Measurements from ENCODE around the gene MRPS18B.

DNA sequence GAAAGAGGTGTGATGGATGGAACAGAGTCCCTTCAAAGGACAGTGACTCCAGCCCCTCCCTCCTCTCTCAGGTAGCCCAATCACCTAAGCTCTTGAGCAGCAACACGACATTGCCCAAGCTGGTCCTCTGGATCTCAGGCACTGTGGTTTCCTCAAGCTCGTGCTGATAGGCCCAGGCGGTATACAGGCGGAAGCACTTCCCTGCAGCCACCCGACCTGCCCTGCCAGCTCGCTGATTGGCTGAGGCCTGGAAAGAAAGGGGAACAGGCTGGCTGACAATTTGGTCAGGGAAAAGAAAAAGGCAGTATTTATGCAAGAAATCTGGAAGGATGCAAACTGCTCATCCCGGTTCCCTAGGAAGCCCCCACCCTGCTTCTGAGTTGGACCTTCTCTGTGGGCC, 38.9 kb downstream of the MRPS18B start:
- TF ChIP-seq MXI1 (IDR thresholded peaks at IDR 0.05; ENCODE audit: borderline replicate concordance, low read depth, low read length): no peak
- TF ChIP-seq, protein P1, sequence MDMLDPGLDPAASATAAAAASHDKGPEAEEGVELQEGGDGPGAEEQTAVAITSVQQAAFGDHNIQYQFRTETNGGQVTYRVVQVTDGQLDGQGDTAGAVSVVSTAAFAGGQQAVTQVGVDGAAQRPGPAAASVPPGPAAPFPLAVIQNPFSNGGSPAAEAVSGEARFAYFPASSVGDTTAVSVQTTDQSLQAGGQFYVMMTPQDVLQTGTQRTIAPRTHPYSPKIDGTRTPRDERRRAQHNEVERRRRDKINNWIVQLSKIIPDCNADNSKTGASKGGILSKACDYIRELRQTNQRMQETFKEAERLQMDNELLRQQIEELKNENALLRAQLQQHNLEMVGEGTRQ (IDR thresholded peaks at IDR 0.05; ENCODE audit: low read depth, low read length): no peak
- TF ChIP-seq, protein P1 (CRISPR knock-in tag; IDR thresholded peaks at IDR 0.05; ENCODE audit: borderline replicate concordance): no peak
- no peak for TF ChIP-seq HMGA1 (CRISPR knock-in tag; conservative IDR thresholded peaks at IDR 0.05)
- no peak for TF ChIP-seq ARNT (IDR thresholded peaks at IDR 0.05)
- TF ChIP-seq, protein P2, sequence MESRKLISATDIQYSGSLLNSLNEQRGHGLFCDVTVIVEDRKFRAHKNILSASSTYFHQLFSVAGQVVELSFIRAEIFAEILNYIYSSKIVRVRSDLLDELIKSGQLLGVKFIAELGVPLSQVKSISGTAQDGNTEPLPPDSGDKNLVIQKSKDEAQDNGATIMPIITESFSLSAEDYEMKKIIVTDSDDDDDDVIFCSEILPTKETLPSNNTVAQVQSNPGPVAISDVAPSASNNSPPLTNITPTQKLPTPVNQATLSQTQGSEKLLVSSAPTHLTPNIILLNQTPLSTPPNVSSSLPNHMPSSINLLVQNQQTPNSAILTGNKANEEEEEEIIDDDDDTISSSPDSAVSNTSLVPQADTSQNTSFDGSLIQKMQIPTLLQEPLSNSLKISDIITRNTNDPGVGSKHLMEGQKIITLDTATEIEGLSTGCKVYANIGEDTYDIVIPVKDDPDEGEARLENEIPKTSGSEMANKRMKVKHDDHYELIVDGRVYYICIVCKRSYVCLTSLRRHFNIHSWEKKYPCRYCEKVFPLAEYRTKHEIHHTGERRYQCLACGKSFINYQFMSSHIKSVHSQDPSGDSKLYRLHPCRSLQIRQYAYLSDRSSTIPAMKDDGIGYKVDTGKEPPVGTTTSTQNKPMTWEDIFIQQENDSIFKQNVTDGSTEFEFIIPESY (CRISPR knock-in tag; IDR thresholded peaks at IDR 0.05): peak; percentile 56; the same call in 1 of the 2 replicates
- TF ChIP-seq, protein P3, sequence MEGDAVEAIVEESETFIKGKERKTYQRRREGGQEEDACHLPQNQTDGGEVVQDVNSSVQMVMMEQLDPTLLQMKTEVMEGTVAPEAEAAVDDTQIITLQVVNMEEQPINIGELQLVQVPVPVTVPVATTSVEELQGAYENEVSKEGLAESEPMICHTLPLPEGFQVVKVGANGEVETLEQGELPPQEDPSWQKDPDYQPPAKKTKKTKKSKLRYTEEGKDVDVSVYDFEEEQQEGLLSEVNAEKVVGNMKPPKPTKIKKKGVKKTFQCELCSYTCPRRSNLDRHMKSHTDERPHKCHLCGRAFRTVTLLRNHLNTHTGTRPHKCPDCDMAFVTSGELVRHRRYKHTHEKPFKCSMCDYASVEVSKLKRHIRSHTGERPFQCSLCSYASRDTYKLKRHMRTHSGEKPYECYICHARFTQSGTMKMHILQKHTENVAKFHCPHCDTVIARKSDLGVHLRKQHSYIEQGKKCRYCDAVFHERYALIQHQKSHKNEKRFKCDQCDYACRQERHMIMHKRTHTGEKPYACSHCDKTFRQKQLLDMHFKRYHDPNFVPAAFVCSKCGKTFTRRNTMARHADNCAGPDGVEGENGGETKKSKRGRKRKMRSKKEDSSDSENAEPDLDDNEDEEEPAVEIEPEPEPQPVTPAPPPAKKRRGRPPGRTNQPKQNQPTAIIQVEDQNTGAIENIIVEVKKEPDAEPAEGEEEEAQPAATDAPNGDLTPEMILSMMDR (CRISPR knock-in tag; IDR thresholded peaks at IDR 0.05): no peak
- TF ChIP-seq TP53 (CRISPR knock-in tag; conservative IDR thresholded peaks at IDR 0.05): no peak
- no peak for TF ChIP-seq TAF1 (CRISPR knock-in tag; IDR thresholded peaks at IDR 0.05)
- no peak for TF ChIP-seq REL (CRISPR knock-in tag; conservative IDR thresholded peaks at IDR 0.05)
- TF ChIP-seq HCFC1 (IDR thresholded peaks at IDR 0.05; ENCODE audit: low read depth, low read length): no peak

All from HepG2 (cell line).